GM10847 (cell line): Measurements from ENCODE around the gene RNPEP.

Experiments used
- POLR2A ChIP-seq: IDR thresholded peaks from 2 replicates; pipeline ENCODE4 v1.6.1; 2011; ENCODE audit not compliant: insufficient read length; ENCODE audit errors: extremely low read depth

The RNPEP gene

GRCh38 chr1:202045705-202046104 lies 63.3 kb downstream of the RNPEP start:
- TF ChIP-seq POLR2A: no peak

GRCh38 chr1:202046227-202046626 lies 63.8 kb downstream of the RNPEP start:
- no peak for TF ChIP-seq POLR2A

- no peak for TF ChIP-seq POLR2A
These were observed 64.6 kb downstream of the RNPEP start for GRCh38 chr1:202046748-202047708.

- no peak for TF ChIP-seq POLR2A
These were observed 65.5 kb downstream of the RNPEP start for GRCh38 chr1:202047977-202048376.

GRCh38 chr1:202049129-202049528 lies 66.7 kb downstream of the RNPEP start:
- no peak for TF ChIP-seq POLR2A

- no peak for TF ChIP-seq POLR2A
These were observed 71.6 kb downstream of the RNPEP start for GRCh38 chr1:202054094-202054493.
